Activated CD4-positive, CD25-positive, alpha-beta regulatory T cell treated with anti-CD3 and anti-CD28 coated beads, Interleukin-2, amount 50 U/mL, for 24 hours (primary cell): Measurements from ENCODE around the gene DLGAP3.
"Not testable (repeated sequence)": the region's sequence is repeated elsewhere in the genome, so short reads cannot be mapped to it uniquely, and the experiment has no call there.

Source experiments
- ATAC-seq, 2 donors: fragments of 150-1000 bp; cut with Tn5 transposase; one replicate each; pipeline ENCODE4 v1.10.0; 2021; ENCODE audit warnings: mild to moderate bottlenecking in 1 of 2, moderate library complexity in 1 of 2

DLGAP3 gene

GRCh38 chr1:34831721-34832246 is 97.7 kb downstream of the DLGAP3 start:
- ATAC-seq: no peak

GRCh38 chr1:34829250-34829649 is 100.2 kb downstream of the DLGAP3 start:
- ATAC-seq: no peak

GRCh38 chr1:34828611-34829010 is 100.8 kb downstream of the DLGAP3 start:
- ATAC-seq: no peak

GRCh38 chr1:34827341-34827941 is 102.0 kb downstream of the DLGAP3 start:
- ATAC-seq: no peak

GRCh38 chr1:34825455-34826091 is 103.9 kb downstream of the DLGAP3 start:
- ATAC-seq: no peak

GRCh38 chr1:34824817-34825454 is 104.5 kb downstream of the DLGAP3 start:
- ATAC-seq: no peak

- no peak for ATAC-seq
Measured at GRCh38 chr1:34822202-34822601, 107.2 kb downstream of the DLGAP3 start.

- ATAC-seq: not testable (repeated sequence)
Measured at GRCh38 chr1:34818862-34819261, 110.6 kb downstream of the DLGAP3 start.

- ATAC-seq: no peak
Measured at GRCh38 chr1:34816778-34817177, 112.7 kb downstream of the DLGAP3 start.

GRCh38 chr1:34816332-34816731 is 113.1 kb downstream of the DLGAP3 start:
- no peak for ATAC-seq
